OCI-LY3 (cell line): ENCODE results near the gene PGM2.
"Not testable (repeated sequence)": the region's sequence is repeated elsewhere in the genome, so short reads cannot be mapped to it uniquely, and the experiment has no call there.

Source experiments
- H2AFZ ChIP-seq: fragments of 200-600, 300-600 bp; shearing (Covaris generic); 2 replicates; pipeline ENCODE4 v1.6.0; 2014; ENCODE audit warnings: antibody characterized with exemption, low read depth, low read length
- H3K27ac ChIP-seq: fragments of 200-600, 300-600 bp; sonication (generic); 2 replicates; pipeline ENCODE4 v1.5.1; 2014; ENCODE audit warnings: mild to moderate bottlenecking, low read length, moderate library complexity, mixed read lengths
- H3K27me3 ChIP-seq: fragments of 200-600, 300-600 bp; sonication (generic); 2 replicates; pipeline ENCODE4 v1.6.1; 2014; ENCODE audit warnings: low read depth, low read length, mixed read lengths
- H3K36me3 ChIP-seq: fragments of 200-600, 300-600 bp; sonication (generic); replicated peaks from 2 replicates; pipeline ENCODE3; 2014; ENCODE audit warnings: low read depth, low read length, mixed read lengths
- H3K4me1 ChIP-seq: fragments of 300-600, 200-600 bp; sonication (generic); 2 replicates; pipeline ENCODE4 v1.6.1; 2014; ENCODE audit warnings: low read length, mixed read lengths
- H3K4me2 ChIP-seq: fragments of 200-600, 300-600 bp; sonication (generic); 2 replicates; pipeline ENCODE4 v1.6.1; 2014; ENCODE audit warnings: low read length, mixed read lengths
- H3K4me3 ChIP-seq: fragments of 300-600, 200-600 bp; sonication (generic); 2 replicates; pipeline ENCODE4 v1.5.1; 2014; ENCODE audit warnings: antibody characterized with exemption, mild to moderate bottlenecking, low read length, moderate library complexity
- H3K79me2 ChIP-seq: fragments of 300-600, 200-600 bp; shearing (Covaris generic); 2 replicates; pipeline ENCODE4 v1.6.1; 2014; ENCODE audit warnings: mild to moderate bottlenecking, low read length, mixed read lengths
- H3K9ac ChIP-seq: fragments of 300-600, 200-600 bp; shearing (Covaris generic); 2 replicates; pipeline ENCODE4 v1.6.0; 2014; ENCODE audit warnings: mild to moderate bottlenecking, low read length, moderate library complexity
- H3K9me3 ChIP-seq: fragments of 200-600, 300-600 bp; shearing (Covaris generic); 2 replicates; pipeline ENCODE4 v1.6.1; 2014; ENCODE audit warnings: low read length, mixed read lengths; ENCODE audit not compliant: insufficient read depth
- H4K20me1 ChIP-seq: fragments of 200-600, 300-600 bp; sonication (generic); 2 replicates; pipeline ENCODE4 v1.6.1; 2016; ENCODE audit warnings: low read length, mixed read lengths; ENCODE audit not compliant: insufficient read depth
- EZH2phosphoT487 ChIP-seq: fragments of 200-600 bp; shearing (Covaris generic); IDR thresholded peaks from 2 replicates; pipeline ENCODE4 v1.6.1; 2018; ENCODE audit warnings: antibody characterized with exemption, mixed run types, low read depth
- TF ChIP-seq, protein P1 (sequence below): fragments of 200-600, 300-600 bp; sonication (generic); IDR thresholded peaks from 2 replicates; pipeline ENCODE4 v1.5.1; 2014; ENCODE audit warnings: antibody characterized with exemption, low read length, low read depth

Gene PGM2

DNA sequence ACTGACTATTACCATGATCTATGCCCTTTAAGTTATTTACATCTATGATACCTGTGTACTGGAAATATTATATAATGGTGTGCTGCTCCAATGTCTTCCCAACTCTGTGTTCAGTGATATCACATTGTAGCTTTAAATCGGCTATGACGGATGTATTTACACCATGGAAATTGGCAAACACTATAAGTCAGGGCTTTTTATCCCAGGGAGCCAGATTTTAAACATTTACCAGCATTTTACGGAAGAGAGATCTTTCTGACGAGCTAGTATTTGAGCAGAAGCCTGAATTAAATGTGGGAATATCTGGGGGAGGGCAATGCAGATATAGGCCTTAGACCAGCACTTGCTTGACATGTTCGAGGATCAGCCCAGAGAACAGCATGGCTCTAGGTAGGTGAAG is 7.7 kb upstream of the PGM2 start:
- no peaks in the 10 kb centered on the region for H3K36me3 ChIP-seq
- H3K9me3 ChIP-seq = no peaks in the 10 kb centered on the region
- no peaks in the 10 kb centered on the region for H3K27me3 ChIP-seq
- H3K9ac ChIP-seq = no peak overlapping the region
- no peak overlapping the region for H2AFZ ChIP-seq
- H3K4me3 ChIP-seq = no peak overlapping the region
- H3K79me2 ChIP-seq = no peaks in the 10 kb centered on the region
- no peak overlapping the region for H3K4me2 ChIP-seq
- no peak overlapping the region for H3K27ac ChIP-seq
- TF ChIP-seq, protein P1, sequence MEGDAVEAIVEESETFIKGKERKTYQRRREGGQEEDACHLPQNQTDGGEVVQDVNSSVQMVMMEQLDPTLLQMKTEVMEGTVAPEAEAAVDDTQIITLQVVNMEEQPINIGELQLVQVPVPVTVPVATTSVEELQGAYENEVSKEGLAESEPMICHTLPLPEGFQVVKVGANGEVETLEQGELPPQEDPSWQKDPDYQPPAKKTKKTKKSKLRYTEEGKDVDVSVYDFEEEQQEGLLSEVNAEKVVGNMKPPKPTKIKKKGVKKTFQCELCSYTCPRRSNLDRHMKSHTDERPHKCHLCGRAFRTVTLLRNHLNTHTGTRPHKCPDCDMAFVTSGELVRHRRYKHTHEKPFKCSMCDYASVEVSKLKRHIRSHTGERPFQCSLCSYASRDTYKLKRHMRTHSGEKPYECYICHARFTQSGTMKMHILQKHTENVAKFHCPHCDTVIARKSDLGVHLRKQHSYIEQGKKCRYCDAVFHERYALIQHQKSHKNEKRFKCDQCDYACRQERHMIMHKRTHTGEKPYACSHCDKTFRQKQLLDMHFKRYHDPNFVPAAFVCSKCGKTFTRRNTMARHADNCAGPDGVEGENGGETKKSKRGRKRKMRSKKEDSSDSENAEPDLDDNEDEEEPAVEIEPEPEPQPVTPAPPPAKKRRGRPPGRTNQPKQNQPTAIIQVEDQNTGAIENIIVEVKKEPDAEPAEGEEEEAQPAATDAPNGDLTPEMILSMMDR = no peak
- TF ChIP-seq EZH2phosphoT487 = no peak
- no peaks in the 10 kb centered on the region for H4K20me1 ChIP-seq
- no peaks in the 10 kb centered on the region for H3K4me1 ChIP-seq

DNA sequence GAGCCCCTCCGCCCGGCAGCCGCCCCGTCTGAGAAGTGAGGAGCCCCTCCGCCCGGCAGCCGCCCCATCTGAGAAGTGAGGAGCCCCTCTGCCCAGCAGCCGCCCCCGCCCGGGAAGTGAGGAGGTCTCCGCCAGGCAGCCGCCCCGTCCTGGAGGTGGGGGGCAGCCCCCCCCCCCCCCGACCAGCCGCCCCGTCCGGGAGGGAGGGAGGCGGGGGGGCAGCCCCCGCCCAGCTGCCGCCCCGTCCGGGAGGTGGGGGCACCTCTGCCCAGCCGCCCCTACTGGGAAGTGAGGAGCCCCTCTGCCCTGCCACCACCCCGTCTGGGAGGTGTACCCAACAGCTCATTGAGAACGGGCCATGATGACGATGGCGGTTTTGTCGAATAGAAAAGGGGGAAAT is 6.0 kb upstream of the PGM2 start:
- H3K4me1 ChIP-seq, H3K27ac ChIP-seq, H4K20me1 ChIP-seq, H3K36me3 ChIP-seq, H3K9me3 ChIP-seq, H3K4me2 ChIP-seq, H2AFZ ChIP-seq, H3K4me3 ChIP-seq, H3K9ac ChIP-seq, H3K27me3 ChIP-seq, H3K79me2 ChIP-seq: not testable (repeated sequence)

DNA sequence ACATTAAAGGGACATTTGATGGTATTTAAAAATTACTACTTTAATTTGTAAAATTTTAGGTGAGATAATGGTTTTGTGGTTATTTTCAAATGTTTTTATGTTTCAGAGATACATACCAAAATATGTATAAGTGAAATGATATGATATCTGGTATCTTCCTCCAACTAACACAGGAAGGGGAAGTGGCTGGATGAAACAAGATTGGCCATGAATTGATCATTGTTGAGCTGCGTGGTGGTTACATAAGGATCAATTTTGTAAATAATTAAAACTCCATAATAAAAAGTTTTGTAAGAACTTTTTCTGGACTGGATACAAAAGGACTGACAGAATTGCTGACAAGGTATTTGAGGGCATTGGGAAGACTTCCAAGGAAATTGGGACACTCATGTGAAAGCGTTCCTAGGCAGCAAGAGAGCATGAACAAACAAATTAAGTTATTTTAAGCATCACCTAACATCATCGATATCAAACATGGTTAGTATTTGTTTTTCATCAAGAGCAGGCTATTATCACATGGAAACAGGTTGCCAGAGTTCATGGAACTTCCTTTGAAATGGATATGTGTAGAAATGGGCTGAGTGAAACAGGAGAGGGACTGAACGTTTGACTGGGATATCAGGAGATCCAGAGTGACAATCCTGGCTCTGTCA is 4.4 kb upstream of the PGM2 start:
- no peak overlapping the region for H3K4me2 ChIP-seq
- no peak overlapping the region for H2AFZ ChIP-seq
- no peak overlapping the region for H3K9ac ChIP-seq
- no peak overlapping the region for H3K27ac ChIP-seq
- H3K9me3 ChIP-seq = no peaks in the 10 kb centered on the region
- no peak for TF ChIP-seq EZH2phosphoT487
- TF ChIP-seq, protein P1 = no peak
- H3K4me3 ChIP-seq = no peak overlapping the region
- H3K79me2 ChIP-seq = peaks cover 4% of the 10 kb centered on the region
- H3K36me3 ChIP-seq = no peaks in the 10 kb centered on the region
- H4K20me1 ChIP-seq = no peaks in the 10 kb centered on the region
- H3K27me3 ChIP-seq = no peaks in the 10 kb centered on the region
- peaks cover 4% of the 10 kb centered on the region for H3K4me1 ChIP-seq

DNA sequence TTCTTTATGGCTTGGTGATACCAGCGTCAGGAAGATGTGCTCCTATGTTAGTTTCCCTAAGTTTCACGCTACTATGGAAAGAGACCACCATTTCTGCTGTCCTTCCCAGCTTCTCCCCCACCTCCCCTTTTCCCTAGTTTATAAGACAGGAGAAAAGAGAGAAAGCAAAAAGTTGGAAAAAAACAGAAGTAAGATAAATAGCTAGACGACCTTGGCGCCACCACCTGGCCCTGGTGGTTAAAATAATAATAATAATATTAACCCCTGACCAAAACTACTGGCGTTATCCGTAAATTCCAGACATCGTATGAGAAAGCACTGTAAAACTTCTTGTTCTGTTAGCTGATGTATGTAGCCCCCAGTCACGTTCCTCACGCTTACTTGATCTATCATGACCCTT is 985 bp upstream of the PGM2 start:
- H3K9ac ChIP-seq = peak overlapping the region; percentile 80

More for the DNA sequence above, 985 bp upstream of the PGM2 start:
- H3K4me2 ChIP-seq = peak overlapping the region; percentile 84
- TF ChIP-seq, protein P1 = peak; percentile 22
- not testable (repeated sequence) for H3K36me3 ChIP-seq, H3K27me3 ChIP-seq, H3K27ac ChIP-seq, H3K9me3 ChIP-seq, H4K20me1 ChIP-seq
- peaks cover 12% of the 10 kb centered on the region for H3K79me2 ChIP-seq
- H2AFZ ChIP-seq = peak overlapping the region; percentile 72; the same call in 1 of the 2 replicates
- peaks cover 10% of the 10 kb centered on the region for H3K4me1 ChIP-seq
- H3K4me3 ChIP-seq = peak overlapping the region; percentile 87
